DMS 273 (cell line): Measurements from ENCODE around the gene SCG5.
A peak's percentile ranks its signal among the peaks of the same experiment; 100 is the strongest.

ENCODE experiments used
- DNase-seq: peaks from one replicate; lab custom pipeline; 2025; ENCODE audit not compliant: unreplicated experiment; lab: John Stamatoyannopoulos, UW

SCG5 gene

GRCh38 chr15:32690941-32691688 is 49.6 kb downstream of the SCG5 start:
- no peak for DNase-seq

DNA sequence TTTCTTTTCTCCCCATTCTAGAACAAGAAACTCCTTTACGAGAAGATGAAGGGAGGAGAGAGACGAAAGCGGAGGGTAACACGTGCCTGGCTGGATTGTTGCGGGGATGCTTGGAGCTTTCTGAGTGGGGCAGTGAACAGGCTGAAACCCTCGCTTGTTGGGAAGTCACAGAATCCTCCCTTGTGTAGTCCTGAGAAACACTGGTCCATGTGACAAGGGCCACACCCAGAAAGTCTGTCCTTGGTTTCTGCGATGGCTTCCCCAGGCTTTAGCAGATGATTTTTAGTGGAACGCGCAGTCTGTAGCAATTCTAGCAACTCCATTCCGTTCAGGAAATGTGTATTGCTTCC is 50.2 kb downstream of the SCG5 start:
- DNase-seq = no peak

GRCh38 chr15:32692286-32692685 is 50.8 kb downstream of the SCG5 start:
- DNase-seq = no peak

DNA sequence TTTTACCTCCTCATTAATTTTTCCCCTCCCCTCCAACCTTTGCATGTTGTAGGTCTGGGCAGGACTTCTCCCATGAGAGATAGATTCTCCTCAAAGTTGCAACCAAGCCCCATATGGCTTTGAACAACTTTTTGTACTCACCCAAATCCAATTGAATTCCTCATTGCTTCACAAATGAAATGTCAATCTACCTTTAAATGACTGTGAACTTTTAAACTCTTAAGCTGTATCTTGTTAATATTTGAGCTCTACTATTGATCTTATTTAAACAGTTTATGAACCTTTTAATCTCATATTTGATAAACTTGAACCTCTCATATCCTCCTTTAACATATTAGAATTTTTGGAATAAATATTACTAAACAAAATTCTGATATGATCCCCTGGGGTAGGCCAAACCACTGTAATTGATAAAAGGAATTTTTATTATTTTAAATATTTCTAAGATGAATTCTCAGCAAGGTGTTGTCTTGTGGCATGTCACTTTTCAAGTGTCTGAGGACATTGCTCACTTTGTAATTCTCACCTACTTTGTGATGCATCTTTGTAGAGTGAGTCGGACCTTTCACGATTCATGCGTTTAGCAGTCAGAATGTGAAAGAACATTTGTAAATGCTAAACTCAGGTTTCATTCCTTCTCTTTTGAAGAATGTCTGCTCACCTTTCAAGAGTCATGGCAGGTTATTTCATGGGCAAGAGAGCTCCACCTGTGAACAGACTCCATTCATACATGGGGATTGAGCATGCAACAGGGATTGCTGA is 52.9 kb downstream of the SCG5 start:
- DNase-seq = no peak

- no peak for DNase-seq
These were observed 57.4 kb downstream of the SCG5 start for GRCh38 chr15:32698773-32699390.

DNA sequence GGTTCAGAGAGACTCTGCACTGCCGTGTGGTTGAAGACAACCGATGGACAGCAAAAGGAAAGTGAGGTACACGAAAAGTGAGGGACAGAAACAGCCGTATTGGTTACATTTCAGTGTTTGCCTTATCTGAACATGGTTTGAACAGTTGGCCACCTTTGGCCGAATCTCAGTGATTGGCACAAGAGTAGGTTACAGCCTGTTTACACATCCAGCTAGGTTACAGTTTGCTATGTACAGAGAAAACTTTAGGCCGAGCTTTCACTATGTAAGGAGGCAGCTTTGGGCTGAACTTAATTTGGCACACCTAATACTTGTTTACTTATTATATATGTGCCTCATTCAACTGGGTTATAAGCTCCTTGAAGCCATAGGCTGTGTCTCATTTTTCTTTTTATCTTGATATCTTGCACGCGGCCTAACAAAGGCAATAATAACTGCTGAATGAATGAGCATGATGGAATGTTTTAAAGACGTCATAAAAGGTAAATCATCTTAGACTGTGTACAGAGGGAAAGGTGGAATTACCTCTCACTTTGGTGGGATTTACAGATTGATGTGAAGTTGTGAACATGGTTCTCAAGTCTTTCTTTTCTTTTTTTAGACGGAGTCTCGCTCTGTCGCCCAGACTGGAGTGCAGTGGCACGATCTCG is 59.1 kb downstream of the SCG5 start:
- no peak for DNase-seq

DNA sequence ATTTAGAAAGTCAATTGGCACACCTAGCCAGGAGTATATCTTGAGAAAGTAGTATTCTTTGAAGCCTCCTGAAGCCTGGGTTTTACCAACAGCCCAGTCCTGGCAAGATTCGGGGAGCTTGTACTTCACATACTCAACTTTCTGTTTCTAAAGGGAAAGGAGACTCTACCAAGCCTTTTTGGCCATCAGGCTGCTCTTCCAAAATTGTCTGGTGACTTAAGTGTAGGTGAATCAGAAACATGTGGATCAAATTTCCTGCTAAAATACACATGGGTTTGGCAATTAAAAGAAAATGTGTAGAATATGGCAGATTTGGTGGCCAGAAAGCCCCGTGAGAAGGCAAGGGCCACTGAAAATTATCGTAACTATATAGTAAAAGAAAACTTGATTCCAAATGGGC is 60.4 kb downstream of the SCG5 start:
- DNase-seq = no peak

DNA sequence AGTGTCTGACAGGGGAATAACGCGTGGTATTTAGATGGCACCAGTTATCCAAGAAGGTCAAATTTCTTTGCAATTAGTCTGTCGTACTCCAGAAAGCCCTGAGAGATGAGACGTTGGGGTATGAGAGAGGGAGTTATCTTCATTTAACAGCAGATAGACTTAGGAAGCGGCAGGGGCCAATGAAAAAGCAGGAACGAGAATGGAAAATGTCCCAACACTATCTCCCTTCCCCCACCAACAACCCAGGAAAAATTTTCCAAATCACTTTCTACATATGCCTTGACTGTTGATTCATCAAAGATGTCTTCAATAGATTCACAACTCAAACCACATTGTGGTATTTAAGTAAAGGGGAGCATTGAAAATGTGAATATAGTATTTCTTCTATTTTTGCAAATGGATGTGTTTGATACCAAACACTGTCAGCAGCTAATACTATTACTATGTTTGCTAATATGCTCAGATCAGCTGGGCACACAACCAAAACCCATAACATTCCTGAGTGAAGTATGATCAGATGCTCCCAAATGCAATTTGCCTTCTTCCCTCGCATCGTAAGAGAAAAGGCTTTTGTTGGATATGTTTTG is 63.0 kb downstream of the SCG5 start:
- DNase-seq = no peak

GRCh38 chr15:32705446-32705845 is 63.9 kb downstream of the SCG5 start:
- DNase-seq = no peak

- DNase-seq = no peak
These were observed 65.2 kb downstream of the SCG5 start for GRCh38 chr15:32706704-32707103.

DNA sequence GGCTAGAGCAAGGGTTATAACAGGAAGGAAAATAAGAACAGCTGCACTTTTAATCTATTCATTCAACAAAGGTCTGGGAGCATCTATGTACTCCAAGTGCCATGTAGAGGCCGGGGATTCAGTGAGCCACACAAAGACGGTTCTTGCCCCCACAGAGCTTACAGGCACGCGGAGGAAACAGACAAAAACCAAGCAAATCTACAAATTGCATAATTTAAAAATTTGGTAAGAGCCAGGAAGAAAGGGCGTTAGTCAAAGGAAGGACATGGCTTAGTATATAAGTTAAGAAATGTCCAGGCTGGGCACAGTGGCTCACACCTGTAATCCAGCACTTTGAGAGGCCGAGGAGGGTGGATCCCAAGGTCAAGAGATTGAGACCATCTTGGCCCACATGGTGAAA is 65.9 kb downstream of the SCG5 start:
- no peak for DNase-seq

- DNase-seq = no peak
These were observed 68.0 kb downstream of the SCG5 start for GRCh38 chr15:32709295-32710033.

DNA sequence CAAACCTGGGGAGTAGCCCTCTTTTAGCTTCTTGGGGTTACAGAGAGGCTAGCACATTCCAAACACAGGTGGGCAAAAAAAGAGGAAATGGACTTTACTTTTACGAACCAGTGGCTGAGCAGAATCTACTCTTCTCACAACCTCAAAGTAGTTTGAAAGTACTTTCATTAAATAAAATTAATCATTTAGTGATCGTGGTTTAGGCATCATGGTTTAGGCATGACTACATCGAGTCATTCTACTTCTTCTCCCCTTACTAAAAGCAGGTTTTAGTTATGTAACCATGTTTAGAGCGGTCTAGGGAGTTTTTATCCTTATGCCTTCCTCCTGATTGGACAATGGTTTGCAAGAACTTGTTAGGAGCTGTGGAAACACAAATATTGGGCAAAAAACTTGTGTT is 73.8 kb downstream of the SCG5 start:
- DNase-seq = no peak

DNA sequence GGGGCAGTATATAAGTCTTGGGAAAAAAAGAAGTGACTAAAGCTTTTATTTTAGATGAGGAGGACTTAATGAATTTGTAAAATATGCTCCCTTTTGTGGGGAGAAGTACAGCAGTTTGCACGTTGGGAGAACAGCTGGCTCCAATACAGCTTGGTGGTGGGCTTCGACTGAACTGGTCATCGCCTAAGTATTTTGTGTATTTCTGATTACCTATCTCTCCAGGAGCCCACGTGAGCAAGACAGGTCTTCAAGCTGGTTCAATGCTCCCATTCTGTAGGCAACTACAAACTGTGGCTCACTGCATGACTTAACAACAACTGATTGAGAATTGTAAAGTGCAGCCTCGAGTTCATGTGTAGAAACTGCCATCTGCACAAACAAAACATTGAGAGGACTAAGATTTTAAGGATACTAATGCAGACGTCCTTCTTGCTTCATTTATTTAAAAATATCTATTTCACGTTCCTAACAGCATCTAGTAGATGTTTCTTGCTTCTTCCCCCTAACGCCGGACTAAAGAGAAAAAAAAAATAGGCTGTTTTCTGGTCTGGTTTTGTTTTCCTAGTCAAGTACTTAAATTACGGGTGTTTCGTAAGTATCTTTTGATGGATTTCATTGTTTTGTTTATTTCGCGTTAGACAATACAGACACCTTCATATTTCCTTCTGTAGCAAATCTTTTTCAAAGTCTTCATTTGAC is 74.9 kb downstream of the SCG5 start:
- no peak for DNase-seq

DNA sequence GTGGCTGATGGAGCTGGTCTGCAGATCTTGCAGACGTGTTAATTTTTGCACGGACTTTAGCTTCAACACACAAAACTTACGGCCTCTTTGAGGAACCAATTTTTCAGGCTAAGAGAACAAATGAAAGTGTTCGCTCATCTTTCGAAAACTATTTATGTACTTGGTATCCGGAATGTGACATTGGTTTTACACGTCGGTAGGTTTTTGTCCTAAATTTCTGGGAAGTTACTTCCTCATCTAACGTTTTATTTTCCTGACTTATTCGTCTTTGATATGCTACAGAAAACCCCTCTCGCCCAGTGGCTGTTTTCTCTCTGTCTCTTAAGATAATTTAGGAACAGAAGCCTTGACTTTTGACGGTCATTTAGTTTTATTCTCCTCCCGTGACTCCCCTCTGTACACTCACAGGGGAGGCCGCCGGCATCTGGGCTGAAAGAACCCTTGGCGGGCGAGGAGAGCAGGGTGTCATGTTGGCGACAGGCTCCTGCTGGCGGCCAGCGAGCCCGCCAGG is 75.5 kb downstream of the SCG5 start:
- no peak for DNase-seq

DNA sequence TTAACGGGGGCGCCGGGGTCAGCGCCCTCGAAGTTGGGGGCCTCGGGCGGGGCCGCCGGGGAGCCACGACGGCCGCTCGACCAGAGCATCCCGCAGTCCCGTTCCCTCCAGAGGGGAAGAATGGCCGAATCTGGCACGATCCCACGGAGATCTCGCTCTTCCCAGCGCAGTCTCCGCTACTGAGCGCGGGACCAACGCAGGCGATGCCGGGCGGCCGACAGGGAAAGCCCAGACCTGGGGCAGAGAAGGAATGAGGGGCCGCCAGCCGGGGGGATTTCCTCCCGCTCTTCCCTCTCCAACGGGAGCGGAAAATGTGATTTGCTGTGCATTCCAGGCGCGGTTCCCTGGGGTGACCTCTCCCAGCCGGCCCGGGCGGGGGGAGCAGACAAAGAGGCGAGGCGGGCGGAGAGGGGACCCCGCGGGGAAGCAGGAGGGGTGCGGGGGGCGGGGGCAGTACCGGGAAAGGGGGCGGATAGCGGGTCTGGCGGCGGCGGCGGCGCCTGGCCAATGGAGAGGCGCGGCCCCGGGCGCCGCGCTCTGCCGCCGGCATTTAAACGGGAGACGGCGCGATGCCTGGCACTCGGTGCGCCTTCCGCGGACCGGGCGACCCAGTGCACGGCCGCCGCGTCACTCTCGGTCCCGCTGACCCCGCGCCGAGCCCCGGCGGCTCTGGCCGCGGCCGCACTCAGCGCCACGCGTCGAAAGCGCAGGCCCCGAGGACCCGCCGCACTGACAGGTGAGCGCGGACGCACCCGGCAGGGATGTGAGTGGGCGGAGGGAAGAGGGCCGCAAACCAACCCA is 76.1 kb downstream of the SCG5 start, which contains the start of gene GREM1:
TSS of gene GREM1 (plus strand) at position 579 of the 801 bp plus-strand sequence. CDS start 12,687 bp downstream, outside the sequence.
- peak; percentile 44 for DNase-seq

- peak; percentile 48 for DNase-seq
These were observed 76.8 kb downstream of the SCG5 start for GRCh38 chr15:32718227-32718820.
